Activated CD8-positive, alpha-beta T cell treated with anti-CD3 and anti-CD28 coated beads, Interleukin-2, amount 10 ng/mL, durations not matched to agents 7 days and 5 days (primary cell): ENCODE measurements around the gene TBL1XR1. TPM values are rescaled to one million over a fixed set of nuclear protein-coding genes. Genes with fewer than 3 reads are reported as not detected.

Source experiments
- ATAC-seq: fragments of 150-1000 bp; cut with Tn5 transposase; one replicate; pipeline ENCODE4 v1.10.0; 2021; ENCODE audit warnings: moderate library complexity
- CTCF ChIA-PET: fragments of 350-600 bp; sonication (Branson Sonifier 250); formaldehyde crosslinking; loops from one replicate; lab custom pipeline; 2021; ENCODE audit warnings: antibody characterized with exemption; lab: Charles Lee
- POLR2A ChIA-PET: fragments of 350-600 bp; sonication (Branson Sonifier 250); formaldehyde crosslinking; loops from one replicate; lab custom pipeline; 2021; ENCODE audit warnings: antibody characterized with exemption; lab: Charles Lee
- DNase-seq: peaks from one replicate; pipeline ENCODE4 v3.0.0-alpha.2; 2020
- H3K27ac Mint-ChIP-seq: one replicate; pipeline ENCODE4 v1.8.0; 2021; ENCODE audit warnings: mild to moderate bottlenecking, mixed read lengths
- H3K27me3 Mint-ChIP-seq: one replicate; pipeline ENCODE4 v1.8.0; 2021; ENCODE audit warnings: low read depth, mixed read lengths
- H3K36me3 Mint-ChIP-seq: one replicate; pipeline ENCODE4 v1.8.0; 2021; ENCODE audit warnings: low read depth, mixed read lengths
- H3K4me1 Mint-ChIP-seq: one replicate; pipeline ENCODE4 v1.8.0; 2021; ENCODE audit warnings: low read depth, mixed read lengths
- H3K4me3 Mint-ChIP-seq: one replicate; pipeline ENCODE4 v1.8.0; 2021; ENCODE audit warnings: mild to moderate bottlenecking, mixed read lengths
- H3K9me3 Mint-ChIP-seq: one replicate; pipeline ENCODE4 v1.8.0; 2022; ENCODE audit warnings: mixed read lengths; ENCODE audit not compliant: insufficient read depth
- total RNA-seq, 2 experiments: library from RNA; stranded (reverse); gene quantifications; one replicate each; pipeline ENCODE4 v1.2.3, GENCODE V29; 2021

TBL1XR1 gene
- total RNA-seq, 2 experiments from 2014 or later: 165 to 166 TPM

DNA sequence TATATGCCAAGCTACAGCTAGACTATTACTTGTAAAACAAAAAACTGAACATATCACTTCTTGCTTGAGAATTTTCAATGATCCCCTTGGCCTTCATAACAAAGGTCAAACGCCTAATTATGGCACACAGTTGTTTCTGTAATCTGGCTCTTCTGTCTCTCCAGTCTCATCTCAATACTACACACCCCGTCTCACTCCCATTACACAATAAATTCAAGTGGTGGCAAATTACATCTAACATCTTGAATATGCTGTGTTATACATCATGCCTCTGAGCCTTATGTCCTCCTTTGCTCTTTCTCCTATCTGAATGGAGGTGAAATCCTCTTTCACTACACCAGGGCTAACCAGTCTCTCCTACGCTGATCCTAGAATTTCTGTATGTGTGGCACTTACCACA, 140.4 kb downstream of the TBL1XR1 start:
- Mint-ChIP-seq H3K4me1 (peaks cover 18% of the 10 kb centered on the region), H3K9me3 (no peaks in the 10 kb centered on the region), H3K4me3 (no peak overlapping the region), H3K27me3 (no peaks in the 10 kb centered on the region), H3K27ac (no peak overlapping the region), H3K36me3 (peaks cover 30% of the 10 kb centered on the region)
- DNase-seq (no peak), ATAC-seq (no peak)
- CTCF ChIA-PET: interaction anchor here (1.3 kb wide), 1 partner anchor 137 kb away, joined by 4 read pairs; no protein-coding TSS in a partner anchor
- POLR2A ChIA-PET: no interaction called here

- H3K4me3 Mint-ChIP-seq: no peak overlapping the region
- peak; percentile 25 for ATAC-seq
- H3K9me3 Mint-ChIP-seq: no peaks in the 10 kb centered on the region
- ChIA-PET POLR2A (interaction anchor here (1.2 kb wide), 1 partner anchor 304 kb away, joined by 3 read pairs; no protein-coding TSS in a partner anchor), CTCF (interaction anchor here (0.9 to 1.2 kb wide), 3 partner anchors 11 to 97 kb away, joined by 3 read pairs; no protein-coding TSS in a partner anchor)
- no peaks in the 10 kb centered on the region for H3K27me3 Mint-ChIP-seq
- H3K27ac Mint-ChIP-seq: no peak overlapping the region
- DNase-seq: no peak
- H3K4me1 Mint-ChIP-seq: peaks cover 23% of the 10 kb centered on the region
- H3K36me3 Mint-ChIP-seq: peaks cover 29% of the 10 kb centered on the region
These were observed 141.4 kb downstream of the TBL1XR1 start for GRCh38 chr3:177055605-177056571.

GRCh38 chr3:177053107-177053506, 144.2 kb downstream of the TBL1XR1 start:
- ATAC-seq (no peak), DNase-seq (no peak)
- Mint-ChIP-seq H3K36me3 (peaks cover 38% of the 10 kb centered on the region), H3K4me1 (peaks cover 17% of the 10 kb centered on the region), H3K4me3 (no peak overlapping the region), H3K27ac (no peak overlapping the region), H3K27me3 (no peaks in the 10 kb centered on the region), H3K9me3 (no peaks in the 10 kb centered on the region)
- CTCF ChIA-PET: interaction anchor here (1.7 to 2.9 kb wide), 2 partner anchors 95 to 1333 kb away, joined by 3 to 9 read pairs; no protein-coding TSS in a partner anchor
- POLR2A ChIA-PET: interaction anchor here (0.9 kb wide), 1 partner anchor 307 kb away, joined by 3 read pairs; no protein-coding TSS in a partner anchor

- DNase-seq (no peak), ATAC-seq (no peak)
- H3K4me3 Mint-ChIP-seq: no peak overlapping the region
- peaks cover 46% of the 10 kb centered on the region for H3K36me3 Mint-ChIP-seq
- CTCF ChIA-PET: interaction anchor here (0.6 to 3.0 kb wide), 21 partner anchors 8 to 1334 kb away, joined by 3 to 29 read pairs (median 4); partner anchors contain the start of gene TBL1XR1
- peak overlapping the region; percentile 68 for H3K27ac Mint-ChIP-seq
- H3K27me3 Mint-ChIP-seq: no peaks in the 10 kb centered on the region
- POLR2A ChIA-PET: interaction anchor here (0.6 to 2.2 kb wide), 6 partner anchors 79 to 308 kb away, joined by 3 to 8 read pairs (median 3); partner anchors contain the start of gene TBL1XR1
- no peaks in the 10 kb centered on the region for H3K9me3 Mint-ChIP-seq
- peaks cover 17% of the 10 kb centered on the region for H3K4me1 Mint-ChIP-seq
These were observed 145.9 kb downstream of the TBL1XR1 start for GRCh38 chr3:177051411-177051810.

GRCh38 chr3:177050501-177051237, 146.6 kb downstream of the TBL1XR1 start:
- H3K27me3 Mint-ChIP-seq: no peaks in the 10 kb centered on the region
- POLR2A ChIA-PET: interaction anchor here (0.6 to 2.2 kb wide), 5 partner anchors 78 to 309 kb away, joined by 3 to 8 read pairs (median 3); partner anchors contain the start of gene TBL1XR1
- peaks cover 13% of the 10 kb centered on the region for H3K4me1 Mint-ChIP-seq
- peak overlapping the region; percentile 63 for H3K27ac Mint-ChIP-seq
- peak; percentile 72 for ATAC-seq
- no peak for DNase-seq
- no peaks in the 10 kb centered on the region for H3K9me3 Mint-ChIP-seq
- H3K4me3 Mint-ChIP-seq: no peak overlapping the region
- CTCF ChIA-PET: interaction anchor here (0.6 to 3.0 kb wide), 21 partner anchors 9 to 1335 kb away, joined by 3 to 29 read pairs (median 4); partner anchors contain the start of gene TBL1XR1
- H3K36me3 Mint-ChIP-seq: peaks cover 51% of the 10 kb centered on the region

DNA sequence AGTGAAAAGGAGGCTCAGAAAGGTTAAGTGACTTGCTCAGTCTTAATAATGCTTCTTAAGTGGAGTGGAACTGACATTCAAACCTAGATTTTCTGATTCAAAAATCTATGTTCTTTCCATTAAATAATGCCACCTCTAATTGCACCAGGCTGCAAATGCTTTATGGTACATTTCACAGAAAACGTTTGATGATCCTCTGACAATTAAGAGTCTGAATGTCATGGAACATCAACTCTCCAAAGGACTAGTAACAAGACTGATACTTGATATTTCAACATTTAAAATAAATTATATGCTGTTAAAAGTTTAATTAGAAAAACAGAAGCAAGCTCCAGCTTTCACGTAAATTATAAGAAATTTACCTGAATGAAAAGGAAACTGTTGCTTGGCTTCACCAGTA, 151.5 kb downstream of the TBL1XR1 start:
- H3K9me3 Mint-ChIP-seq: no peaks in the 10 kb centered on the region
- H3K27me3 Mint-ChIP-seq: no peaks in the 10 kb centered on the region
- peaks cover 19% of the 10 kb centered on the region for H3K4me1 Mint-ChIP-seq
- ChIA-PET CTCF (no interaction called here), POLR2A (no interaction called here)
- DNase-seq (no peak), ATAC-seq (no peak)
- peaks cover 71% of the 10 kb centered on the region for H3K36me3 Mint-ChIP-seq
- H3K4me3 Mint-ChIP-seq: no peak overlapping the region
- no peak overlapping the region for H3K27ac Mint-ChIP-seq

- Mint-ChIP-seq H3K4me3 (no peak overlapping the region), H3K27ac (no peak overlapping the region), H3K27me3 (no peaks in the 10 kb centered on the region), H3K36me3 (peaks cover 72% of the 10 kb centered on the region), H3K4me1 (peaks cover 24% of the 10 kb centered on the region), H3K9me3 (no peaks in the 10 kb centered on the region)
- ChIA-PET POLR2A (no interaction called here), CTCF (interaction anchor here (0.9 kb wide), 1 partner anchor 11 kb away, joined by 3 read pairs; no protein-coding TSS in a partner anchor)
- DNase-seq (no peak), ATAC-seq (no peak)
These were observed 152.1 kb downstream of the TBL1XR1 start for GRCh38 chr3:177045222-177045621.

DNA sequence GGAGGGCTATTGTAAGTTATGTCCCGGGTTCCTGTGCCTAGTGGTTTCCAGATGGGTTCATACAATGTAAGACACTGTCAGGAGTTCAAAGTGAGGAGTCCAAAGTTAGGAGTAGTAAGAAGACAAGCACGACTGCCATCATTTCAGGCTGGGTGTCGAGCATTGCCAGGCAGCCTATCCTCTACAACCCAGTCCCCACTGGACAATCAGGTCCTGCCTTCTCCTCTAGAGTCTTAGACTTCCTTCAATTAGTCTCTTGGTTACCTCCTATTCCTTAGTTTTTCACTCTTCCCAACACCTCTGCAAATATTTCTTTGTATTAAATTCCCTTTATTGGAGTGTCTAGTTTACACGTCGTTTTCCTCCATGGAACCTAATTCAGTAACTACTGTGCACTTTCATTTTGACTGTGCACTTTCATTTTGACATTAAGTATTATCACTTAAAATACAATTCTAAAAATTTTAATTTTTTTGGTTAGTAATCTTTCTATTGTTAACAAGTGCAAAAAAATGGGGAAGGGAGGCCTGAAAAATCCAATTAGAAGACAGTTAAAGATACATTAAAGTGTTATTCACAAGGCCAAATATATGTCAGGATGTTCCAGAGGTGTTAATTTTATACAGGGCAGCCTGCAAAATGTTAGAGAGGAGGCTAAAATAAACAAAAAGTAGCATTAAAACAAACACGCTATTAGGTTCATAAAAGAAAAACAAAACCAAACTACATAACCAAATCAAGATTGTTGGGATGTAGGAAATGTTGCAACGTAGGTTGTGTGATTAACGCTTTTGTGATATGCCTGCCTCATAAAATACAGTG, 155.3 kb downstream of the TBL1XR1 start:
- H3K4me3 Mint-ChIP-seq: no peak overlapping the region
- ATAC-seq (peak; percentile 19), DNase-seq (no peak)
- CTCF ChIA-PET: interaction anchor here (2.2 kb wide), 1 partner anchor 10 kb away, joined by 8 read pairs; no protein-coding TSS in a partner anchor
- no peaks in the 10 kb centered on the region for H3K9me3 Mint-ChIP-seq
- no peaks in the 10 kb centered on the region for H3K27me3 Mint-ChIP-seq
- POLR2A ChIA-PET: no interaction called here
- peak overlapping the region; percentile 76 for H3K27ac Mint-ChIP-seq
- H3K36me3 Mint-ChIP-seq: peaks cover 72% of the 10 kb centered on the region
- H3K4me1 Mint-ChIP-seq: peaks cover 24% of the 10 kb centered on the region

DNA sequence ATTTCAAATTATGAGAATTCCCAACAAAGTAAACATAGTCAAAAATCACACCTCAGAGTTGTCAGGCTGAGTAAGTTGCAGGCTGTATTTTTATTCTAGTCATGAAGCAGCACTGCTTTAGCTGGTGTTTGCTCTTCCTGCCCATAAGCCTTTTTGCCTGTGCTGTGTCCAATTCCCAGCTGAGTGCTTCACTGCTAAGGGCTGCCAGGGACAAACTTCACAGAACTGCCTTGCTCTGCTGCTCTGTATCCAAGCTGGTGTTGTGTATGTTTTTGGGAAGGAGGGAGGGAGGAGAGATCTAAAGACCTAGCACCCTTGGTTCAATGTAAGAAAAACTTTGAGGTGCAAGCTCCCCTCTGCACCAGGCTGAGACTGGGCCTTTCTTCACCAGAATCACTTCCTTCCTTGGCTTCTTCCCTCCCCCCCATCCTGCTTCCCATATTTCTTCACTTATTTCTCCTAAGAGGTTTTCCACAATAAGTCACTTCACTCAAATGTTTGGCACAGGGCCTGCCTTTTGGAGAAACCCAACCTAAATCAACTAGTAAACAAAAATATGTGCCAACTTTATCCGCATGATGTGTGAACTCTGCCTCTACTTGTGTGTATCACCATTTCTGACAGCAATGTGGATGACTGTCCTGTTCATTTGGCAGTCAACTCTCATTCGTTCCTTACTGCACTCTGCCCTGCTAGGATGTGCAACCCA, 156.1 kb downstream of the TBL1XR1 start:
- H3K27ac Mint-ChIP-seq: peak overlapping the region; percentile 76
- H3K9me3 Mint-ChIP-seq: no peaks in the 10 kb centered on the region
- POLR2A ChIA-PET: no interaction called here
- DNase-seq (no peak), ATAC-seq (no peak)
- peaks cover 71% of the 10 kb centered on the region for H3K36me3 Mint-ChIP-seq
- CTCF ChIA-PET: interaction anchor here (2.2 kb wide), 1 partner anchor 10 kb away, joined by 8 read pairs; no protein-coding TSS in a partner anchor
- H3K4me3 Mint-ChIP-seq: no peak overlapping the region
- H3K27me3 Mint-ChIP-seq: no peaks in the 10 kb centered on the region
- H3K4me1 Mint-ChIP-seq: peaks cover 24% of the 10 kb centered on the region
